HG03097 (cell line): ENCODE results near the gene ACAD9.
"Not testable (repeated sequence)": the region's sequence is repeated elsewhere in the genome, so short reads cannot be mapped to it uniquely, and the experiment has no call there.

Experiments used
- ATAC-seq: cut with Tn5 transposase; IDR thresholded peaks from one replicate; pipeline ENCODE4 v1.9.1; 2021; ENCODE audit not compliant: unreplicated experiment, low FRiP score

Gene ACAD9

DNA sequence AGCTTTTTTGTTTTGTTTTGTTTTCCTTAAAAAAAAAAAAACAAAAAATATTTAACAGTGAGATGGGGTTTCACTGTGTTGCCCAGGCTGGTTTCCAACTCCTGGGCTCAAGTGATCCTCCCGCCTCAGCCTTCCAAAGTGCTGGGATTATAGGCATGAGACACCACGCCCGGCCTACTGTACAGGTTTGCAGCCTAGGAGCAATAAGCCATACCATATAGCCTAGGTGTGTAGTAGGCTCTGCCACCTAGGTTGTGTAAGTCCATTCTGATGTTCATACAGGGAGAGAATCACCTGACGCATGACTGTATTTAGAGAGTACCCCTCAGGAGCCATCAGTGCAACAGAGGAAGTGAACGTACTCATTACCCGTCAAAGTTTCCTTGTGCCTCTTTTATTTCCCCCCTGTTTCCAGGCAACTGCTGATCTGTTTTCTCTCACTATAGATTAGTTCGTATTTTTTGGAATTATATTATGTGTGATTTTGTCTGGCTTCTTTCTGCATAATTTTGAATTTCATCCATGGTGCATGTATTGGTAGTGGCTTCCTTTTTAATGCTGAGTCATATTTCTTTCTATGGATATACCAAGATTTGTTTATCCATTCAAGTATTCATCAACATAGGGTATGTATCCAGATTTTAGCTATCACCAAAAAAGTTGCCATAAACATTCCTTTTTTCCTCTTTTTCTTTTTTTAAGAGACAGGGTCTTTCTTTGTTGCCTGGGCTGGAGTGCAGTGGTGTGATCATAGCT, 9.9 kb downstream of the ACAD9 start:
- ATAC-seq = no peak

DNA sequence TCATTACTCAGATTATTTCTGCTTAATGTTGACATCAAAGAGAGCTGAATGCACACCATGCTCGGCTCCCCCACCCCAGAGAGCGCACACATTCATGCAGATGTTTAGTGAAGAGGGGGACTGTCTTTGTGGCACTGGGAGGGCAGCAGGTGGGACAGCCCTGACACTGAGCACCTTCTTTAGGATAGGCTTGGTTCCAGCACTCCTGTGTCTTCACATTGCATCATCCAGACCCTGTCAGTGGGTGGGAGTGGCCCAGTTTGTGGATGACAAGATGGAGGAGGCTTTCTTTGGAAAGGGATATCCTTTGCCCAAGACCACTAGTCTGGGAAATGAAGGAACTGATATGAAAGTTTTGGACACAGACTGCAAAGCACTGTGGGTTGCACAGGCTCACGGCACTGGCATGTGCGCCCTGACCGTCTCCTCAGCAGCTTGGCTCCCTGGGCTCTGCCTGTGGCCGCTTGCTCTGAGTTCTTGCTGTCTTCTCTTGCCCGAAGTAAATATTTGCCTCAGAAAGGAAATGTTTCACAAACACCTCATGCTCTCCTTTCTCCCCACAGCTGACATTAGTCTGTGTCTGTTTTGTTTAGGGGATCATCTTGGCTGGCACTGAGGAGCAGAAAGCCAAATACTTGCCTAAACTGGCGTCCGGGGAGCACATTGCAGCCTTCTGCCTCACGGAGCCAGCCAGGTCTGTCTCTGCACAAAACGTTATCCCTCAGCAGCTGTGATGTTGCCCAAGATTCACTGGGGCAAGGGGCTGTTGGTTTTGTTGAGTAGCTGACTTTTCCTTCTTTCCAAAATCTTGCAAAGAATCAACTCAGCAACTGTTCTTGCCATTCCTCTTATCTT, 16.6 kb downstream of the ACAD9 start:
- ATAC-seq = no peak

DNA sequence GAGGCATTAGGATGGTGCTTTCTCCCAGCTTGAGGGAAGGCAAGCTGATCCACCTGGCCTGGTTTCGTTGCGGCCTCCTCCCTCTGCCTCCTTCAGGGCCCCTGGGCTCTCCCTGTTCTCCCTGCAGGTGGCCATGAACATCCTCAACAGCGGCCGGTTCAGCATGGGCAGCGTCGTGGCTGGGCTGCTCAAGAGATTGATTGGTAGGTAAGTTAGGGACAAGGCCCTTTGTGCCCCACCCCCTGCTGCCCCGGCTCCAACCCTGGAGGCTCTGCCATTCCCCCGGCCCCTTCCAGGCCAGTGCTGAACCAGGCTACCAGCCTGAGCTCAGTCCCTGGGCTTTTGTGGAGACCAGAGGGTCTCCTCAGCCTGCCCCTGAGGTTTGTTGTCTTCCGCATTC, 23.0 kb downstream of the ACAD9 start:
- ATAC-seq = no peak

DNA sequence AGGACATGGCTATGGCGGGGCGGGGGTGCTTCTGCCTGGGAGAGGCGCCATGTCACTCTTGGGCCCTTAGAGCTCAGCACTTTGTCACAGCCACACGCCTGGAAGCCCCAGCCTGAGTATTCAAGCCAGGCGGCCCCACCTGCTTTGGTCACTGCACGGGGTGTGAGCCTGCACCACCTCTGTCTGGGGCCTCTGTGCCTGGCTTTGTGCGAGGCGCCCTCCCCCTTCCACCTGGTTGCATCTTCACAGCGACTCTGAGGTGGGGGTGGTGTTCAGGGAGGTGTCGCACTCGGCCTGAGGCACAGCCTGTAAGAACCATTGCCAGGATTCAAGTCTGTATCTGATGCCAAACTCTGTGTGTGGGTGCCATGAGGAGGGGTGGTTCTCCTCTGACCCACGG, 24.1 kb downstream of the ACAD9 start:
- no peak for ATAC-seq

DNA sequence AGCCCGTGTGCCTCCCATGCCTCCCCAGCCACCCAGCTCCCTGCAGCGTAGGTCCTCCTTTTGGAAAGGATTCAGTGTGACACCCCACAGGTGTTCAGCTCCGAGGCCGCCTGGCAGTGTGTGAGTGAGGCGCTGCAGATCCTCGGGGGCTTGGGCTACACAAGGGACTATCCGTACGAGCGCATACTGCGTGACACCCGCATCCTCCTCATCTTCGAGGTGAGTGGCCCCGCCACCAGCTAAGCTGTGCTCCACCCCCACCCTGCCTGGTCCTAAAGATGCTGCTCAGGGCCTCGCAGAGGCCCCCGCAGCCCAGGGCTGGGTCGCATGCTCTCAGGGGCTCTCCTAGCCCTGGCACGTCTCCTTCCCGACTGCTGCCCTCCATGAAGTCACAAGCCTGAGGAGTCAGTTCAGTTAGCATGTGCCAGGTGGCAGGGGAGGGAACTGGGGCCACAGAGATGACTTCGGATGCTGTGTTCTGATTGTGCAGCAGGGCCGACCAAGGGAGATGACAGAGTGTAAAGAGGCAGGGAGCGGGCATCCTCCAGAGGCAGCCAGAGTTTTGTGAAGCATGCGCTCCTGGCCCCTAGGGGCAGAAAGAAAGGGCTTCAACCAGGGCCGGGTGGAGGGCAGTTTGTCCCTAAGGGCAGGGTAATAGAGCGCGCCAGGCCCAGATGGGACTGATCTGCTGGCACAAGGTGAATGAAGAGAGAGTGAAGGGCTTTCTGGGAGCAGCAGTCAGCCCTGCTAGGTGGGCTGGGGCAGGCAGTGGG, 26.8 kb downstream of the ACAD9 start:
- no peak for ATAC-seq

DNA sequence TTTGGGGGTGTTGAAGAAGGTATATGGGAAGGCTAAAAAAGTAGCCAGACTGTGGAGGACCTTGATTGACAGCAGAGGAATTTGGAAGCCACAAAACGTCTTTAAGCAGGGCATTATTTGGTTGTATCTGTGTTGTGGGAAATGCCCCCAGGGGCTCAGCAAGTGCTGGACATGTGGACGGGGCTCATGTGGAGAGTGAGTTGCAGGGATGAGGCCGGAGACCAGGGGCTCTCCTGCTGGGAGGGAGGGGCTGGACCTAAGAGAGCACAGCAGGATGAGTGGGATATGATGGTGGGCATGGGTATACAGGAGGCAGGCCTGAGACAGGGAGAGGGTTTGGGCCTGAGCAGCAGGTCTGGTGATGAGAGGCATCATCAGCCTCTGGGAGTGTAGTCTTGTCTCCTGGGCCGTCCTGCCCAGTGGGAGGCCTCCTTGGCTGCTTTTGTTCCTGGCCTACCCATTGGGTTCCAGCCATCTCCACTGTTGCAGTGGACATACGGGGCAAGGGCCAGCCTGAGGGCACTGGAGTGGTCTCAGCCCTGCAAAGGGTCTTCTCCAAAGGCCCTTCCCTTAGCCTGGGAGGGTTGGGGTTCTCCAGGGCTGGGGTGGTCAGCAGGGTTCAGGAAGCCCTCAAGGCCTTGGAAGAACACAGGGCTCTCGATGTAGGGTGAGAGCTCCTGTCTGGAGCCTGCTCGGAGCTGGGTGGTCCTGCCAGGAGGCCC, 27.5 kb downstream of the ACAD9 start:
- ATAC-seq = no peak

DNA sequence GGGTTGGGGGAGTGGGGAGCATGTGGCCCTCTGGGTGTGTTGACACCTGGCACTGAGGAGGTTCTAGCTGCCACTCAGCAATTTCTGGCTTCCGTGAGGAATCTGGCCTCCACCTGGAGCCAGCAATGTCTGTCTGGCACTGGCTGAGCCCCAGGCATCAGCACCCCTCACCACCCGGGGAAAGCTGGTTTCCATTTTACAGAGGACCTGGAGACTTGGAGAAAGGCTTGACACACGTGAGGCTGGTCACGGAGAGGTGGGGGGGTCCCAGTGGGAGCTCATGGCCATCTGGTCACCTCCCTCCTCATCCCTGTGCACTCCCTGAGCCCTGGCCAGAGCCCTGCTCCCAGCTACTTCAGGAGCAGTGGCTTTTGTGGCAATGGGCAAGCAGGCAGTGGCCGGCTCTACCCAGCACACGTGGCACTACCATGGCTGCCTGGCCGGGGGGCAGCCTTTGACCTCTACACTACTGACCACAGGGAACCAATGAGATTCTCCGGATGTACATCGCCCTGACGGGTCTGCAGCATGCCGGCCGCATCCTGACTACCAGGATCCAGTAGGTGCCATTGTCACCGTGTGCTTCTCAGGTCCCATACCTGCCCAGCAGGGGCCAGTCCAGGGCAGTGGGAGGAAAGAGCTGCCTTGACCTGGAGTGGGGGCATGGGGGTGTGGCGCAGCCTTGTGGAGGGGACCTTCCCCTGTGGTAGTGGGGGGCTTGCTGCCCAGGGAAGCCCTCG, 28.5 kb downstream of the ACAD9 start:
- no peak for ATAC-seq

DNA sequence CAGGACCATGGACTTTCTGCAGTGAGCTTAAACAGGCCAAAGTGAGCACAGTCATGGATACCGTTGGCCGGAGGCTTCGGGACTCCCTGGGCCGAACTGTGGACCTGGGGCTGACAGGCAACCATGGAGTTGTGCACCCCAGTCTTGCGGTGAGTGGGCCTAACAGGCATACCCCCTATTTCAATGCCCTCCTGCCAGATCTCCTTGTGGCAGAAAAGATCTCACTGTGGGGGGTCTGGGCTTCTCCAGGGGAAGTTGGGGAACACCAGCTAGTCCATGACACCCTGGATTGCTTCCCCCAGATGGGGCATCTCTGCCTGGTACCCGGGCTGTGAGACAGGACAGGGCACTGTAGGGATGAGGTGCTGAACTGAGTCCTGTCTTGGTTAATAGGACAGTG, 29.5 kb downstream of the ACAD9 start:
- no peak for ATAC-seq

DNA sequence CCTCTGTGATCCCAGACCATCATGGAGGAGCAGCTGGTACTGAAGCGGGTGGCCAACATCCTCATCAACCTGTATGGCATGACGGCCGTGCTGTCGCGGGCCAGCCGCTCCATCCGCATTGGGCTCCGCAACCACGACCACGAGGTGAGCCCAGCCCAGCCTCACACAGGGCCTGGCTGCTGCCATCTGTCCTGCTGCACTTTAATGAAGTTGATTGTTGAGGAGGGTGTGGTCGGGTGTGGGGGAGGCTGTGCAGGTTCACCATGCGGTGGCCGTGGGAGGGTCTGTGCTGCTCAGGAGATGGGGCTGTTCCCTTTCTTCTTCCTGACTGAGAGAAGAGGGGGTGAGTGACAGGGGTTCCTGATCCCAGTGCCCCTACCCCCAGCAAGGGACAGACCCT, 30.6 kb downstream of the ACAD9 start:
- ATAC-seq = no peak

DNA sequence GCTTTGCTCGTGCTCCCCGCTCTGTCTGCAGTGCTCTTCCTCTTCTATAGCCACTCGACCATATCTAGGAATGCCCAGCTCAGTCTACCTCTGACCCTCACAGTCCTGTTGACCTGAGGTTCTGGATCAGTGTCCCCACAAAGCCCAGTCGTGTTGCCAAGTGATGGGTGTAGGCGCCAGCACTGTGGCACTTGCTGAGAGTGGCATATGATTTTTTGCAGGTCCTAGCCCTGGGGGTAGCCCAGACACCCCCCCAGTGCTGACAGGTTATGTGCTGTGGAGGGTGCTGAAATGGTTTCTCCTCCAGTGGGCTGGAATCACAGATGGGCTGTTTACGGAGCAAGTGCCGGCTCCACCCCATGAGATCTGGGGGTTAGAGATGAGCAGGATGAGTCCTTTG, 32.5 kb downstream of the ACAD9 start:
- no peak for ATAC-seq

DNA sequence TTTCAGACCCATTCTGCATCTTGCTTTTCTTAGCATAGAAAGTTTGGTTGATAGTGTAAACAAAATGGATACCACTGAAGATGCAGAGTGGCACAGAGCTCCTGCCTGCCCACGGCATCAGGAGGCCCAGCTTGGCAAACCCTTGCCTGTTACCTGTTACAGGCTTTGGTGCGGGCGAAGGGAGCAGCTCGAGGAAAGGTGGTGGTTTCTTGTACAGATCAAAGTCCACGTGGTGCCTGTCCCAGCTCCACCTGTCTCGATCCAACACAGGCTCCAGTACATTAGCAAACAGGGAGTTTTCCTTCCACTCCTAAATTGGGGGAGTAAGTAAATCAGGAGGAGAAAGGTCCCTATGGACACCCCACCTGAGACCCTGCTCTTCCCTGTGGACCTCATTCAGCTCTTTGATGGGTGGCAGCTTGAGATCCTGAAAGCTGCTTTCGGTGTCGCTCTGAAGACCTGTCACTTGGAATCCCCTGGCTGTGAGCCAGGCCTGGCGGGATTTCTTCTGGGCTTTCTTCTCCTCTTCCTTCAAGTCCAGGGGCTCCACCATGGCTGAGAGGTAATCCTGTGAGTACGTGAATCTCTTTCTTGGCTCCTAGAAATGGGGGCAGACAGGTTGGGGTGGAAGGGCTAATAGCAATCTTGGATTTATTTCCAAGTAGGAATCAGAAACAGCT, 35.7 kb downstream of the ACAD9 start:
- no peak for ATAC-seq

DNA sequence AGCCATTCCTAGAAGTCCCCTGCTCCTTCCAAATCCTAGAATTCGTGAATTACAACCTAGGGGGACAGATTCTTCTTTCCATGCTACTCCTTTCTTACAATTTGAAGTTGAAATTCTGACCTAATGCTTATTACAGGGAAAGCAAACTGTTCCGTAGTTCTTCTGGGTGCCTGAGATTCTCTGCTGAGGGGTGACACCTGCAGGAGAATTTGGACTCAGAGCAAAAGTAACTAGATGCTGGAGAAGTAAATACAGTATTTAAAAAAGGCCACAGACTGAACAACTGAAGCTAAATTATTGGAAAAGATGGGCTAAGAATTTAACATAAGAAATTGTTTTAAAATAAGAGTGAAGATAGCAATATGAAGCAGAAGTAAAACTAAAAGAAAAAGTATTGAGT, 37.9 kb downstream of the ACAD9 start:
- ATAC-seq = no peak

DNA sequence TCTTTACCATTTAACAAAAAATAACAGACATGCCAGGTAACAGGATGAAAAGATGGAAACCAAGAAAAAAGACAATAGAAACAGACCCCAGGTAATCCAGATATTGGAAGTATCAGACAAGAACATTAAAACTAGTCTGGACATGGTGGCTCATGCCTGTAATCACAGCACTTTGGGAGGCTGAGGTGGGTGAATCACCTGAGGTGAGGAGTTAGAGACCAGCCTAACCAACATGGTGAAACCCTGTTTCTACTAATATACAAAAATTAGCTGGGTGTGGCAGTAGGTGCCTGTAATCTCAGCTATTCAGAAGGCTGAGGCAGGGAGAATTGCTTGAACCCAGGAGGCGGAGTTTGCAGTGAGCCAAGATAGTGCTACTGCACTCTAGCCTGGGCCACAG, 40.6 kb downstream of the ACAD9 start:
- ATAC-seq = no peak

DNA sequence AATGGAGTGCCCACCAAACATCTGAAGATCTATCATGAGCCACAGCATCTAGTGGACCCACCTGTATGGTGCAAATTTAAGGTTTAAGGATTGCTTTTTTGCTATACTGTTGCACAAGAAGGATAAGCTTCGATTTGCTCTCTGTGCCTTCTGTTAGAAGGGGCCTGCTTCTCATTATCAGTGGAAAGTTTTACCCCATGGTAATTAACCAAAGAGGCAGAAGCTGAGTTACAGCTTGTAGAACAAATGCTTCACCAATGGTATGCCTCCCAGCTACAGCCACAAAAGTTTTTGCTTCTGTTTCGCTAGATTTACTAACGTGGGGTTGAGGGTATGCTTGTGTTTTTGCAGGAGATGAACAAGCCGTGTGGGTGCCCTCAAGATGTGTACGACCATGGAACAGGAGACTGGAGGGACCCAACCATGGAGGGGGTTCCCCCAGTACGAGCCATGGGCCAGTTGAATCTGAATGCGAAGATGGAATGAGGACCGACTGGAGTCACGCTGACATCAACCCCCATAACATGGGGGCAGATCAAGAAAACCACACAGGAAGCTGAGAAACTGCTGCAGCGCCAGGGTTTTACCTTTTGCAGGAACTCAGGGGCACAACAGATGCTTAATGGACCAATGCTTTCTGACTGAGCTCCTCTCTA, 43.5 kb downstream of the ACAD9 start:
- ATAC-seq = no peak

DNA sequence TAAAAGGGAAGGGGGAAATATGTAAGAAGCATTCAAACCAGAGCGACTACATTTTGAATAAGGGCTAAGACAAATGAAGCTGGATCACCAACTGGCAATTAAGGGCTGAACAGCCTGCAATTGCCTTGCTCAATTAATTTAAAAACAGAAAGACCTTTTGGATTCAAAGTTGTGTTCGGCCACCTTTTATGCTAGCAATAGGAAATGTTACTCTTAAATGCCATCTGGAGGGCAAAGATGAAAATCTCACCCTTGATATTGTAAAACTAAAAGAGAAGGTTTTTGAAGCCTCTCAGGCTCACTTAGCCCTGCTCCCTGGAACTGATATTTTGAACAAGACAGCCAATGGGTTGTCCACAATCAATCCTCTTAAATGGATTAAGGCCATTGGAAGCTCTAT, 44.2 kb downstream of the ACAD9 start:
- ATAC-seq = no peak

DNA sequence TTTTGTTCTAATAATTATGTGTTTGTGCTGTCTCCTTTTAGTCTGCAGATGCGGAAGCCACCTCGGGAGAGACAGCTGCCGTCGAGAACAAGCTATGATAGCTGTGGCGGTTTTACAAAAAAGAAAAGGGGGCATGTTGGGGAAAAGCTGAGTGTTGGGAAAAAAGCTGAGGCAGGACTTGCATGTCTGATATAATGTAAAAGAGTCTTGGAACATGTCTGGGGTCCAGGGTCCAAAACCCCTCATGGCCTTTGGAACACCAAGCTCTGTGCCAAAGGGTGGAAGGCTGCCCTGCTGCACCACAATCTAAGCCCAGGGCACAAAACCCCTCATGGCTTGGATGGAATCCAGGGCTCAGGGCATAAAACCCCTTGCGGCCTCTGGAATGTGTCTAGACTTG, 44.6 kb downstream of the ACAD9 start:
- not testable (repeated sequence) for ATAC-seq

DNA sequence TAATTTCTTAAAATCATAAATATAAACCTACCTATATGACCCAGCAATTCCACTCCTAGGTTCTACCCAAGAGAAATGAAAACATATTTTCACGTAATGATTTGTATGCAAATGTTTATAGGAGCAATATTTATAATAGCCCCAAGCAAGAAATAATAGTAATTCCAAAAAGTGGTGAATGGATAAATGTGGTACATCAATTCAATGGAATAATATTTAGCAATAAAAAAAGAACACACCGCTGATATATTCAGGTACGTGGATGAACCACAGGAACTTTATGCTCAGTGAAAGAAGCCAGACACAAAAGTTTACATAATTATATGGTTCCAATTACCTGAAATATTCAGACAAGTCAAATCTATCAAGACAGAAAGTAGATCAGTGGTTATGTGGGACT, 49.9 kb downstream of the ACAD9 start:
- ATAC-seq = no peak

DNA sequence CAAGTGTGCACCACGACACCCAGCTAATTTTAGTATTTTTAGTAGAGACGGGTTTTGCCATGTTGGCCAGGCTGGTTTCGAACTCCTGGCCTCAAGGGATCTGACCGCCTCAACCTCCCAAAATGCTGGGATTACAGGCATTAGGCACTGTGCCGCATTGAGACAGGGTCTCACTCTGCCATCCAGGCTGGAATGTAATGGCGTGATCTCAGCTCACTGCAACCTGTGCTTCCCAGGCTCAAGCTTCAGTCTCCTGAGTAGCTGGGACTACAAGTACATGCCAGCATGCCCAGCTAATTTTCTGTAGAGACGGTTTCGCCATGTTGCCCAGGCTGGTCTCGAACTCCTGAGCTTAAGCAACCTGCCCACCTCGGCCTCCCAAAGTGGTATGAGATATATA, 51.6 kb downstream of the ACAD9 start:
- no peak for ATAC-seq
